GM21367 (cell line): ENCODE measurements around the gene UBE2V1.

Experiments
- ATAC-seq: cut with Tn5 transposase; IDR thresholded peaks from one replicate; pipeline ENCODE4 v1.9.1; 2021; ENCODE audit not compliant: unreplicated experiment

Gene UBE2V1

DNA sequence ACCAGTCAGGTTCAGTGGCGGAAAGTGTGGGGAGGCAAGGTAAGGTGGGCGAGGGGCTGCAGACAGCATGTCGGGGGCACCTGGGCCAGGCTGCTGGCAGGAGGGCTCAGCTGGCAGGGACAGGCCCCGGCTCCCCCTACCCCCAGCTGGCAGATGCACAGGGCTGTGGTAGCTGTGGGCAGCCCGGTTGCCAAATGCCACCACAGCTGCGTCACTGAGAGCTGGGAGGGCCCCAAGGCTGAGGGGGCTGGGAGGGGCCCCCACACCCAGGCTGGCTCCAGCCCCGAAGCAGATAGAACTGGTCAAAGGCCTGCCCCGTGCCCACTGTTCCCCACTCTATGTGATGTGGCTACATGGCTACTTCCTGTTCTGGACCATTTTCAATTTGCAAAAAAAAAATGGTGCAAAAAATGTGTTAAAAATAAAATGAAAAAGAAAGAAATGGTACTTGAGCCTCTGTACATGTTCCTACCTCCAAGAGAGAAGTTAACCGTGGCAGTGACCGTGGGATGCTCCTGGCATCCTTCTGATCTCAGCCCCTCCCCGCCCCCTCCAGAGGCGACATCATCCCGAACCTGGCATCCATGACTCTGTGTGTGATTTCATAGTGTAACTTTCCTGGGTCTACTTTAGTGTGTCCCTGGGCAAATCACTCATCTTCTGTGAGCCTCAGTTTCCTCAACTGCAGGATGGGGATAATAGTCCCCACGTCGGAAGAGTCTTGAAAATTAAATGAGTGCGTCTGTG lies 64.4 kb downstream of the UBE2V1 start:
- ATAC-seq: no peak

- no peak for ATAC-seq
Measured at GRCh38 chr20:50044353-50044960, 68.5 kb downstream of the UBE2V1 start.

GRCh38 chr20:50043573-50044352 lies 69.2 kb downstream of the UBE2V1 start:
- no peak for ATAC-seq

- ATAC-seq: no peak
Measured at GRCh38 chr20:50042370-50043313, 70.3 kb downstream of the UBE2V1 start.

DNA sequence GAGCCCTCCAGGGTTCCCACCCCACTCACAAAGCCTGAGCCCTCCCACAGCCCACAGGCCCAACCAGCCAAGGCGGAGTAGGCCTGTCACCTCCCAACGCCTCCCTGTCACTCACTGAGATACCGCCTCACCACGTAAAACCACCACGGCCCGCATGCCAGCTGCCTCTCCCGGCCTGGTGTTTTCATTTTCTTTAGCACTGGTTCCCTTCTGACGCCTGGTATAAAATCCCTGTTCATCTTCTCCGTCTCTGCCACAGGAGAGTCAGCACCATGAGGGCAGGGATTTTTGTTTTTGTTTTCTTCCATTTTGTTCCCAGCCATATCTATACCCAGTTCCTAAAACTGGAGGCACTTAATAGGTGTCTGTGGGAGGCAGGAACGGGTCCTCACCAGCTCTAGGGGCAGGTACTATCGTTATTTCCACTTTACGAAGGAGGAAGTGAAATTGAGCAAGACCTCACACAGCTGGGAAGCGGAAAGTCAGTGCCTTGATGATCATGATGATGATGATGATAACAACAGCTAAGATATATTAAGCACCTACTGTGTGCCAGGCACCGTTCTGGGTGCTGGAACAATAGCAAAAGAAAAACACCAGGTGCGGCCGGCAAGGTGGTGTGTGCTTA lies 71.6 kb downstream of the UBE2V1 start:
- ATAC-seq: no peak

DNA sequence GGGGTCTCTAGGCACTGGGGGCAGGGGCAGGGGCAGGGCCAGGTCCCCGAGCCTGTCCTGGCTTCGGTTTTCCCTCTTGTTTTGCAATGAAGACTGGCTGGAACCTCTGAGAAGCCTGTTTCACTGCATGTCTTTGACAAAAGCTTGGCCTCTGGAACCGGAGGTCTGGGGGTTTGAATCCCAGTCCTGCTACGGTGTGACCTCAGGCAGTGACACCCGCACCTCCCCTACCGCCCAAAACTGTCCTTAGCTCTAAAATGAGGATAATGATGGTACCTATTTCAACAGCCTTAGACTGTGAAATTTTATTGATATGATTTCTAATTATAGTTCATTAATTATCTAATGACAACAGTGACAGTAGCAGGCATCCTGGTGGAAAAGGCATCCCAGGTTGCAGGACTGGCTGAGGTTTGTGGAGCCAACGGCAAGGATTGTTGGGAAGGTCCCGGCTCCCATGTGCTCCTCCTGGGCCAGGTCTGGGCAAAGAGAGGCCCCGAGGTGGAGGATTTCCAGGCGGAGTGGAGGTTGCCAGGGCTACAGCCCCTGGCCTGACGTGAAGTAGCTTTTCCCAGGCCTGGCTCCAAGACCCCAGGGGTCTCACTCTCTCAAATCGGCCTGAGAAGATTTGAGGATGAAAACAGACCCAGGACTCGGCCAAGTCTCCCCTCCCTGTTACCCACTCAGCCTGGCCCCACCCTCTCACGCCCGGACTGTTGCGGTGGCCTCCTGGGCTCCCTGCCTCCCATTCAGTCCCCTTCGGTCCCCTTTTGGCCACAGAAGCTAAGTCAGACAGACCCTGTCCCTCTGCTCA lies 72.3 kb downstream of the UBE2V1 start:
- ATAC-seq: no peak

- ATAC-seq: no peak
Measured at GRCh38 chr20:50039706-50040431, 73.1 kb downstream of the UBE2V1 start.

DNA sequence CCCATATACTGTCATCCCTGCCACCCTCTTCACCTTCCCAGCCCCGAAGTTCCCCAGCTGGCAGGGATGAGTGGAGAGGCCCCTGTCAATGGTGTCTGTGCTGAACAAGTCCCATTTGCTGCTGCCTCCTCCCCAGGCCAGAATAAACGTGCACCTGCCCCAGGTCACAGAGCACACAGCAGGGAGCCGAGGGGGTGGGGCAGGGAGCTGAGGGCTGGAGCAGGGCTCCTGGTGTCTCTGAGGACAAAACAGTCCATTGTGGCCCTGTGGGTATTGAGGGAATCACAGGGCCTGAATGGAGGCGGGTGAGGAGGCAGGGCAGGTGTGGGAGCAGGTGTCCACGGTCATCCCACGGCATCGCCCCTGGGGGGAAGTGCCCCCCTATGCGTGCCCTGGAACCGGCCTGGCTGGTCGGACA lies 74.4 kb downstream of the UBE2V1 start:
- no peak for ATAC-seq

DNA sequence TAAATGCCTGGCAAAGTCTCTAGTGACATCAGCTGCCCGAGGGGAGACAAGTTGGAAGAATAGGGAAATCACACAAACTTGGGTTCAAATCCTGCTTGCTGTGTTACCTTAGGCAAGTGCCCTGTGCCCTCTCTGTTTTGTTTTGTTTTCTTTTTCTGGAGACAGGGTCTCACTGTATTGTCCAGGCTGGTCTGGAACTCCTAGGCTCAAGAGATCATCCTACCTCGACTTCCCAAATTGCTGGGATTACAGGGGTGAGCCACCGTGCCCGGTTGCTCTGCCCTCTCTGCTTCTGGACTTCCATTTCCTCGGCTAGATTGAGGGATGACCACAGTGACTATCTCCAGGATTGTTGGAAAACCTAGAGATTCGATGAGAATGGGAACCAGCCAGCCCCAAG lies 74.8 kb downstream of the UBE2V1 start:
- ATAC-seq: no peak

GRCh38 chr20:50037575-50037974 lies 75.4 kb downstream of the UBE2V1 start:
- no peak for ATAC-seq

- ATAC-seq: no peak
Measured at GRCh38 chr20:50037123-50037522, 75.8 kb downstream of the UBE2V1 start.

- ATAC-seq: no peak
Measured at GRCh38 chr20:50036703-50037102, 76.2 kb downstream of the UBE2V1 start.

DNA sequence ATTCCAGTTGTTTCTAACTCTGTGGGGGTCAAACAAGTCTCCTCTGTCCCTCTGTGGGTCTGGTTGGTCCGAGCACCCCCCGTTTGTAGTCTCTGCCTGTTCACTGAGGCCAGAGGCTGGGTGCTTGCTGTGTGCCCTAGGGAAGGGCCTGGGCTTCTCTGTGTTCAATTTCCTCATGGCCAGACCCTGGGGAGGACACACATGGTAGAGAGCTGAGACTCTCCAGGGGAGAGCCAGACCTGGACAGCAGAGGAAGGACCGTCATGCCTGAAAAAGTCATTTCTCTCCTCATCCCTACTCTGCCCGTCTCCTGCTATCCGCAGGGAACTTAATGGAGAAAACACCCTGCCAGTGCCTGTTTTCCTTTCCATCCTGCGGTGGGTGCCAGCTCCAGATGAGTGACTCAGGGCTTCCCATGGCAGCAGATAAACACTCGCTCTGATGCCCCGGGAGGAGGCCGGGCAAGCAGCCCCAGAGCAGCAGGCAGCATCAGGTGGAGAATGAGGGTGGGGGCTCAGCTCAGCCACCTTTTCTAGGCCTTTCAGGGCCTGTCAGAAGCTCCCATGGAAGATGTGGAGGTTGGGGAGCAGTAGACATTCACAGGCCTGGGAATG lies 78.3 kb downstream of the UBE2V1 start:
- no peak for ATAC-seq

DNA sequence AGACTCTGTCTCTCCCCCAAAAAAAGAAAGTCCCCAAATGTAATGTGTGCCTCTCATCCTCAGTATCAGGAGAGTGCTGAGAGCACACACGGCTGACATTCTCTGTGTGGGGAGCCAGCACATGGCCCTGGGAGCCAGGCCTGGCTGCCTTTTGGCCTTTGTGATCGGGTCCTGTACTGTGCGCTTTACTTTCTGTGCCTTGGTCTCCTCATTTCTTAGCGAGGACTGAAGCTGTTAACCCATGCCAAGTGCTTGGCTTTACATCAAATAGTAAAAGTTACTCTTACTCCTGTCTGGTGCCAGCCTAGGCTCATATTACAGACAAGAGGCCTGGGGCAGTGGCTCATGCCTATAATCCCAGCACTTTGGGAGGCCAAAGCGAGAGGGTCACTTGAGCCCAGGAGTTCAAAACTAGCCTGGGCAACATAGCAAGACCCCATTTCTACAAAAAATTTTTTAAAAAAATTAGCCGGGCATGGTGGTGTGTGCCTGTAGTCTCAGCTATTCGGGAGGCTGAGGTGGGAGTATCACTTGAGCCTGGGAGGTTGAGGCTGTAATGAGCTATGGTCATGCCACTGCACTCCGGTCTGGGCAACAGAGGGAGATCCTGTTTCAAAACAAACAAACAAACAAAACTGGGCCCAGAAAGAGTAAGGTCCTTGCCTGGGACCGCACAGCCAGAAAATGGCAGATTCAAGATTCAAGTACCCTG lies 79.8 kb downstream of the UBE2V1 start:
- no peak for ATAC-seq
